Endometrium (tissue), 2 donors: Measurements from ENCODE around the gene SSH2.
"Not testable (repeated sequence)": the region's sequence is repeated elsewhere in the genome, so short reads cannot be mapped to it uniquely, and the experiment has no call there.

Experiments
- FAIRE-seq: peaks from 2 replicates; lab custom pipeline; 2012; peaks lifted over from hg19 to GRCh38; lab: Jason Lieb, UNC
- donor health status: control.
- donor health status: control.

The SSH2 gene

GRCh38 chr17:29740017-29740416 is 190.0 kb downstream of the SSH2 start:
- FAIRE-seq, result no peak

DNA sequence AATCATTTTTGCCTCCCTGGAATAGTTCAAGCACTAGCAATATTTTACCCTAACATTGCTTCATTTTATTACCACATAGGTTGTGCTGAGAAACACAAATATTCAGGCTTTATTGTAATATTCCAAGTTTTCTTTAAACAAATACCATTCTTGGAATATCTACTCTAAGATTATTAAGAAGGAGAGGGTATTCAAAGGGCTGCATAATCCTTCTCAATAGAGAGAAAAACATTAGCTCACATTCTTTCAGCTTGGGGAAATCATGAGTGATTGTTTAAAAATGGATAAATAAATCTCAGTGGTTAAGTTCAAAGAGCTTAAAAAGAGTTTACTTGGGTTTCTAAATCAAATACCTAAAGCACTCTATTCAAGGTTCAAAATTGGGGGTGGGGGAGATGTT is 195.4 kb downstream of the SSH2 start:
- no peak for FAIRE-seq

DNA sequence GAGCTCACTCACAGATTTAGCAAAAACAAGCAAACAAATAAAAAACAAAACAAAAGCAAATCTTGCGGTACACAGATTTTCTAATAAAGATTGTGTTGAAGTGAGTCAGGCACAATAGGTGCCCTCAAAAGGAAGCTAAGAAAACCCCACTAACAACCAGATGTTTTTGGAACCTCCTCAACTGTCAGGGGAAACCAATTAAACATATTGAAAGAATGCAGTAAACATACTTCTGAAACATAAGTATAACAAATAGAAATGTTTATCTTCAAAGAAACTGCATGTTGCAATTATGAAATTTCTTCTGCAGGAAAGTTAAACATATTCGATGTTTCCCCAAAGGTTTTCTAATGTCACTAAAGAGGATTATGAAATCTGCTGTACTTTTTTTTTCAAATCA is 196.9 kb downstream of the SSH2 start:
- FAIRE-seq, result peak; percentile 48

DNA sequence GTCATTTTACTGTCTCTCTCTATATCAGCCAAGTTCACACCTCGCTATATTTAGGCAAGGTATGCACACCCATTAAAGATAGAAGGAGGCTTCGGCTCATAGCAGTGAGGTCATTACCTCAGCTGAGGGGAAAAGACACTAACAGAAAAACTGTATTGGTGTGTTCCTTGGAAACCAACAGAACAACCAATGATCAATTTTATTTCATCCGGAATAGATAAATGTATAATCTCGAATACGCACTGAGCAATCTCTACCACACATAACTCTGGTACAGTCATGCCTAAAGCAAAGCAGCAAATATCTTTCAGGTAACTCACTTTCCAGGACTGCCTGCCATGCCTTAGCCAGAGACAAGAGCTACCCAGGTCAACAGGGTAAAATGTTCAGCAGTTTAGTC is 197.4 kb downstream of the SSH2 start:
- no peak for FAIRE-seq

GRCh38 chr17:29732209-29732608 is 197.8 kb downstream of the SSH2 start:
- no peak for FAIRE-seq

DNA sequence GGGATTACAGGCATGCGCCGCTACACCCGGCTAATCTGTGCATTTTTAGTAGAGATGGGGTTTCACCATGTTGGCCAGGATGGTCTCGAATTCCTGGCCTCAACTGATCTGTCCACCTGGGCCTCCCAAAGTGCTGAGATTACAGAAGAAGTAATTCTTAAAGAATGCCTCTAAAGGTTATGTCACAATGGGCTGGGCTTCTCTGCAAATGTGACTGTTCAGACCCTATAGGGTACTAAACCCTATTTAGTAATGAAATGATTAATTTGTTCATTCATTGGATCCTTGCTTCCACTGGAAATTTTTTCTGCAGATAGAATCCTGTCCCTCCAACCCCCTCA is 198.5 kb downstream of the SSH2 start:
- no peak for FAIRE-seq

- no peak for FAIRE-seq
Measured at GRCh38 chr17:29728490-29728889, 201.5 kb downstream of the SSH2 start.

DNA sequence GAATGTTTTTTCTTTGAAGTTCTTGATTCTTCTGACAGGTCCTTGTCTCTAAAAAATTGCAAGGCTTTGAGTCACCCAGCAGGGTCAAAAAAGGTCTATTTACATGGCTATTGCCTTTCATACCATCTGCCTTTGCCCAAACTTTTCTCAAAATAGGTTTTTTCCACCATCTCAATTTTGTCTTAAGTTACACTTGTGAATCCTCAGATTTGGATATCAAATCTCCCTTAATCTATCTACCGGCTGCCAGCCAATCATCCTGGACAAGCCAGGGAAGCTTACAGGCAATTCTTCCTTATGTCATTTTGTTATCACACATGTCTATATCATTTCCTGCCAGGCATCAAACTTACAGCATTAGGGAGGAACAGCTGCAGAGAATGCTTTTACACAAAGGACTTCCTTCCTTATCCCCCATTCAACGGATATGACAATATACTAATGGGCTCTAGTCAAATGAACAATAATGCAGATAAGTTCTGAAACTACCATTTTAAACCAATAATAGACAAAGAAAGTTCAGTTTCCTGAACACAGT is 203.2 kb downstream of the SSH2 start:
- FAIRE-seq, result no peak

DNA sequence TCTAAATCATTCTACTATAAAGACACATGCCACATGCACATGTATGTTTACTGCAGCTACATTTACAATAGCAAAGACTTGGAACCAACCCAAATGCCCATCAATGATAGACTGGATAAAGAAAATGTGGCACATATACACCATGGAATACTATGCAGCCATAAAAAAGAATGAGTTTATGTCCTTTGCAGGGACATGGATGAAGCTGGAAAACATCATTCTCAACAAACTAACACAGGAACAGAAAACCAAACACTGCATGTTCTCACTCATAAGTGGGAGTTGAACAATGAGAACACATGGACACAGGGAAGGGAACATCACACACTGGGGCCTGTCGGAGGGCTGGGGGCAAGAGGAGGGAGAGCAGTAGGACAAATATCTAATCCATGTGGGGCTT is 204.6 kb downstream of the SSH2 start:
- FAIRE-seq, result not testable (repeated sequence)

DNA sequence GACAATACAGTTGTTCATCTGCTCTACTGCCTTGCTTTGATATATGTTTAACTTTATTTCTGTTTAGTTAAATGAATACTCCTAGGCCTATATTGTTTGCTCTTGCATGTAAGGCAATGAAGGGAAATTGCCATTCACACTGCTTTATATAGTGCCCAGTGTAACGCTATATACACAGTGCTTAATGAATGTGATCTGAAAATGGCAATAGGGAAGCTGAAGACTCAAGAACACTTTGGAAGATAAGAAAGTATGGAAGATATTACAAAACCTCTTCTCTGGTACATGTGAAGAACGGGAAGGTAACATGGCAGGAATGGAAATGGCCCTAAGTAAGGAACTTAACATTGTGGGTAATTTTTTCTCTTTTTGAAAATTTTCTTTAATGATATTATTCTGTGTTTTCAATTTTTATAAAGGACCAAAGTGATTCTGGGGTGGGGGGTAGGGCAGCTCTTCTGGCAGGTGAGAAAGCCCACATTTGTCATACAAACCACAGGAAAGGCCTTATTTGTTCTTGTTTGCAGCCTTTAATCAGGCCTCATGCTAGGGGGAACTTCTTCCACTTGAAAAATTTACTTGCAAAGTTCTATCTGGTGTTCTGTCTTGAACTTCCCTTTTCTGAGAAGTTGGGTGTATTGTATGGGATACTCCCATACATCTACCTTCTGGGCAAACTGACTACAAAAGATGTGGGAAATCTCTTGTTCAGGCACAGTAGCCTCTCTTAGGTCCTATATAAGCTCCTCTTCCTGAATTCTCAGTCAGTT is 206.6 kb downstream of the SSH2 start:
- FAIRE-seq, result no peak

DNA sequence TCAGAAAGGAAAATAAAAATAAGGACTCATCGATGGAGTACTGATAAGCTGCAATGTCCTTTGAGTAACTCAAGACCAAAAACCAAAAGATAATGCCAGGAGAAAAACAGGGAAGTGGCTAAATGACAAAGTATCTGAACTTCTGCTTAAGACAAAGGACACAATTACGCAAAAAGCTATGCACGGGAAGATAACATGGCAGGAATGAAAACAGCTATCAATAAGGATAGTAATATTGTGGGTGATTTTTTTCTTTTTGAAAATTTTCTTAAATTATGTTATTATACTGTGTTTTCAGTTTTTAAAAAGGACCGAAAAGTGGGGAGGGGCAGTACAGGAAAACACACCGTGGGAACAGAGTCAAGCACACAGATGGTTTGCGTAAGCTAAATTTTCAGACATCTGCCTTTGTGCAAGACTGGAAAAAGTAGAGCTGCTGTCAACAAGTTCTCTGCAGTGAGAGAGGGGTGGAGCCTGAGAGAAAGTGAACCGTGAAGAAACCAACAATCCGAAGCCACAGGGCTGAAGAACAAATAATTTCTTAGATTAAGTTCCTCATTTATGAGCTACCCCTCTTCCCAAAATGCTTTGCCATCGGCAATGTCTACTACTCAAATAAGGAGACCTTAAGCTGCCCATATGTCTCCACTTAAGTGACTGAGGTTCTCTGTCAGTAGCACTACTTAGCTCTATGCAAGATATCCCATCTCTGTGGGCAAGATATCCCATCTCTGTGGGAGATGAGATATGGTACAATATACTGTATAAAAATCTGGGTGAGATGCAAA is 207.4 kb downstream of the SSH2 start:
- FAIRE-seq, result peak; percentile 83

DNA sequence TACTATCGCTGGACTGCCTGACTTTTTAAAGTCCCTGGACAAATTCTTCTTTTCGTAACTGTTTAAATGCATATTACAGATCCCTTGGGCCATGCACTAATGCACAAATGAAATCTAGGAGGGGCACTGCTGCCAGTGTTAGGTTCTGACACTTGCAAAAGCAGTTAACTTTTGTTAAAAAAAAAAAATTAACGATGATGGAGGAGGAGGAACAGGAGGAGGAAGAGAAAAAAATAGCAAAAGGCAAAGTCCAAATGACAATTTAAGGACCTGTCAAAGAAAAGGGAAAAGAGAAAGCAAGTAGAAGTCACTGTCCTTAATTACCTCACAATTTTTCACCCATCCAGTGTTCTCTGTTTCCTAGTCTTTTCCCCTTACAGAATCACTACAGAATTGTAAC is 209.5 kb downstream of the SSH2 start:
- FAIRE-seq, result no peak

DNA sequence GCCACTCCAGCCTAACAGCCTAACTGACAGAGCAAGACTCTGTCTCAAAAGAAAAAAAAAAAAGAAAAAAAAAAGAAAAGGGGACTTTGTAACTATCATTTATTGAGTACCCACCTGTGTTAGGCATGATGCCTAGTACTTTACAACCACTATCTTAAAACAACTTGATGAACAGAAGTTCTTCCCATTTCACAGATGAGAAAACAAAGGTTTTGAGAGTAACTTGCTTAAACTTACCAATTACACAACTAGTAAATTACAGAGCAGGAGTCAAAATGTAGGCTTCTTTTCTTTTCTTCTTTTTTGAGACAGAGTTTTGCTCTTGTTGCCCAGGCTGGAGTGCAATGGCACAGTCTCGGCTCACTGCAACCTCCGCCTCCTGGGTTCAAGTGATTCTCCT is 210.6 kb downstream of the SSH2 start:
- FAIRE-seq, result no peak

DNA sequence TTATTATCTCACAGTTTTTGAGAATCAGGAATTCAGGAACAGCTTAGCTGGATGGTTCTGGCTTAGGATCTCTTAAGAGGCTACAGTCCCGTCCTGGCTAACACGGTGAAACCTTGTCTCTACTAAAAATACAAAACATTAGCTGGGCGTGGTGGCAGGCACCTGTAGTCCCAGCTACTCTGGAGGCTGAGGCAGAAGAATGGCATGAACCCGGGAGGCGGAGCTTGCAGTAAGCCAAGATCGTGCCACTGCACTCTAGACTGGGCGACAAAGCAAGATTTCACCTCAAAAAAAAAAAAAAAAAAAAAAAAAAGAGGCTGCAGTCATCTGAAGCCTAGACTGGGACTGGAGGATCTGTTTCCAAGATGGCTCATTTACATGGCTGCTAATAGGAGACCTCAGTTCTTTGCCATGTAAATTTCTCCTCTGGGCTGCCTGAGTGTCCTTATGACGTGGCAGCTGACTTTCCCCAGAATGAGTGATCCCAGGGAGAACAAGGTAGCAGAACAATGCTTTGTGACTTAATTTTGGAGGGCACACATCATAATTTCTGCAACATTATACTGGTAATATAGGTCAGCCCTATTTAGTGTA is 211.5 kb downstream of the SSH2 start:
- FAIRE-seq, result no peak

GRCh38 chr17:29717817-29718216 is 212.2 kb downstream of the SSH2 start:
- FAIRE-seq, result no peak

DNA sequence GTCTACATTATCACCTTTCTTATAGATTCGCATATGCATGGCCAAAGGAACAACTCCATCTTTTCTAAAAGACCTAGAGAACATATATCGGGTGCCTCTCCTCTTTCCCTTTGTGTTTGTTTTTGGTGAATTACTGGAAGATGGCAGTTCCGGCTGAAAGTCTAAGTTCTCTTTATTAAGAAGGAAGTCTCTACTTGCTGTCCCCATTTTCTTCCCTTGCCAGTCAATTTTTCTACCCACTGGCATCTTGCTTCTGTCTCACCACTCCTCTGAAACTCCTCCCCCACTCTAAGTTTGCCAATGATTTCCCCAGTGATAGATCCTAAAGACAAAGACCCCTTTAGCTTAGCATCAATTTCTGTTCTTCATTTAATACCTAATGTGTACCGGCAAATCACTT is 213.5 kb downstream of the SSH2 start:
- no peak for FAIRE-seq

DNA sequence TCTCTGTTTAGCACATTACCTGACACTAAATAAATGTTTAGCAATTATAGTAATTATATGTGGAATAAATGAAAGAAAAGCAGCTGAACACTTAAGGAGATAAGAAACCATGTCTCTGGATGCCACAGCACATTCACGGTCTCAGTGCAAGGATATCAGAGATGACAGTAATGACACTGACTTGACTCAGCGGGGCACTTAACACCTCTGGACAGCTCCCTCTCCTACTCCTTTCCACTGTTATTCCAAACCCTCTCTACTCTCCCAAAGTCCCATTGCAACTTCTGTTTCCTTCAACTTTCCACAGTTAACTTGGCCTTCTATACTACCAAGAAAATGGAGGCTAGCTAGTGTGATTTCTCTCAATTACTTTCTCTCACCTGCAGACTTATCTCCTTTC is 214.3 kb downstream of the SSH2 start:
- no peak for FAIRE-seq

- FAIRE-seq, result no peak
Measured at GRCh38 chr17:29714146-29714545, 215.9 kb downstream of the SSH2 start.

DNA sequence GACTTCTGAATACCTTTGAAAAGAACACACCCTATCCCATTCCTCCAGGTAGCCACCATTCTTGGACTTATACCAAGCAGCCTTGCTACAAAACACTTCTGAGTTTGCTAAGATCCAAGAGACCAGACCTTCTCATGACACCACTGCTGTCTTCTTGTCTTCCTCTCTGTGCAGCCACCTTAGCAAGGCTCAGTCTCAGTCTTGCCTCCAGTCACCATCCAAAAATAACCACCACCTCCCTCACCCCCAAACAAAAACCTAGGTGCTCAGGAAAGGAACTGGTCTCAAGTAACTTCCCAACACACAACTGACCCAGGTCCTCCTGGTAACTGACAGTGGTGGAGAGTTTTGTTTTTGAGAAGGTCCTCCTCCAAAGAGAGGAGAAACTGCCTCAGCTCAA is 216.4 kb downstream of the SSH2 start:
- FAIRE-seq, result no peak

DNA sequence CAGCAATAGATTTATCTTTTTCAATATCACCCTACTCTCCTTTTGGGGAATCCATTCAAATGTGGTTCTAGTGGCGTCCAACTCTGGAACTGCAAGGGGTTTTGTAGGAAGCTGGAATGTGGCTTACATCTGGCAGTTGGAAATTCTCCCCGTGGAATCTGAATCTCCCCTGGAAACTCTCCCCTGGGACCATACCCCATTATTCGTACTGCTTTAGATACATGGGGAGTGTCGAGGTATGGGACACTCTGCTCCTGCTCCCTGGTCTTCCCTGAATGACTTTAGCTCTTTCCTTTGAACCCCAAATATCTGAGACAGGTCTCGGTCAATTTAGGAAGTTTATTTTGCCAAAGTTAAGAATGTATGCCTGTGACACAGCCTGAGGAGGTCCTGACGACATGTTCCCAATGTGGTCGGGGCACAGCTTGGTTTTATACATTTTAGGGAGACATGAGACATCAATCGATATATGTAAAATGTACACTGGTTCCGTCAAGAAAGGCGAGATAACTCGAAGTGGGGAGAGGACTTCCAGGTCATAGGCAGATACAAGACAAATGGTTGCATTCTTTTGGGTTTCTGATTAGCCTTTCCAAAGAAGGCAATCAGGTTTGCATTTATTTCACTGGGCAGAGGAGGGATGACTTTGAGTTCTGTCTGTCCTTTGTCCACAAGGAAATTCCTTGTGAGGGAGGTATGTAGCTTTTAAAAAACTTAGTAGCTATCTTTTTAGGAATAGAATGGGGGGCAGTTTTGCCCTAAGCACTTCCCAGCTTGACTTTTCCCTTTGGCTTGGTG is 218.2 kb downstream of the SSH2 start:
- FAIRE-seq, result no peak

DNA sequence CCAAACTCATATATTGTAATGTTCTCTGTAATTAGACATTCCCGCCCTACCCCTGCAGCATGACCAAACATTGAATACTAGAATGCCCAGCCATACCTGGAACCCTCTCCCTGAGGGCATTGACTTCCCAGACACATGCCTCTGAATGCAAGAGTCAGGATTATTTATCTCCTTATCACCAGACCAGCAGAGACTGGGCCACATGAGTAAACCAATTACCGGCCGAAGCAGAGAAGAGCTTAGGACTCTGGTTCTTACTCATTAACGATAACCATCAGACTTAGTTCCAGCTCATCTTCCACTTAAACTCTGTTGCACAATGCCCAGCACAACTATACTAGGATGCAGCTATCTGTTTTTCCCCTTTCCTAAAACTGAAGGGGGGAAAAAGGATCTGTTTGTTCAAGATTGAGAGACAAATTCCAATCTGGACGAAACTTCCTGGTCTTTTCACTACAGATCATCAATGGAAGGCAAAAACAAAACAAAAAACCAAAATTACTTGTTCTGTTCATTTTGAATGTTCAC is 219.1 kb downstream of the SSH2 start:
- FAIRE-seq, result no peak

DNA sequence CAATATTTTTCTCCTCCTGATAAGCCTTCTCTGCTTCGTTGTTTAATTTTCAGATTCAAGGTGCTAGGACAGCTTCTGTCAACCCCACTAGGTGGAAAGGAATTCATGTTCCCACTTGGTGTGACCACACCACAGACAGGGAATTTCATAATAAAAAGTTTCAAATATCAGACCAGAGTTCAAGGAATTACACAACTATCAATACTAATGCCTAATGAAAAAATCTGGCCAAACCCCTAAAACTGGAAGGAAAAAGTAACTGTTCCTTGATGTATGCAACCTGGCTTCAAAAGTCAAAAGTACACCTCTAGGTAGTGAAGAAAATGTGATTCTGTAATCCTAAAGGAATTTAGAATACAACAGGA is 219.5 kb downstream of the SSH2 start:
- FAIRE-seq, result no peak
